Mononuclear cell (primary cell): ENCODE data around the gene FAM217B. TPM values are rescaled to one million over a fixed set of nuclear protein-coding genes. Genes with fewer than 3 reads are reported as not detected.
"Not testable (repeated sequence)": the region's sequence is repeated elsewhere in the genome, so short reads cannot be mapped to it uniquely, and the experiment has no call there.

Experiments
- H3K27me3 ChIP-seq: 2 replicates; pipeline ENCODE4 v1.6.0; 2011; ENCODE audit warnings: low read length, control low read depth; ENCODE audit not compliant: insufficient read depth
- H3K4me1 ChIP-seq: 2 replicates; pipeline ENCODE4 v1.5.1; 2011; ENCODE audit warnings: mild to moderate bottlenecking, low read length, control low read depth; ENCODE audit not compliant: insufficient read depth
- H3K4me3 ChIP-seq: 2 replicates; pipeline ENCODE4 v1.5.1; 2011; ENCODE audit warnings: mild to moderate bottlenecking, low read length, moderate library complexity
- H3K9me3 ChIP-seq: 2 replicates; pipeline ENCODE4 v1.5.1; 2011; ENCODE audit warnings: low read depth, mild to moderate bottlenecking, control low read depth, low read length
- total RNA-seq: library from RNA; depleted of rRNA; stranded (reverse); fragments of >200 nt; gene quantifications from one replicate; pipeline ENCODE4 v1.2.3, GENCODE V29; 2012

The FAM217B gene
- total RNA-seq, 1 donor = 8.3 TPM

GRCh38 chr20:59948212-59948611, 8.0 kb downstream of the FAM217B start:
- Histone ChIP-seq H3K4me1 (peaks cover 6% of the 10 kb centered on the region), H3K9me3 (no peaks in the 10 kb centered on the region), H3K27me3 (no peaks in the 10 kb centered on the region), H3K4me3 (no peak overlapping the region)

GRCh38 chr20:59948828-59949720, 8.9 kb downstream of the FAM217B start:
- Histone ChIP-seq H3K4me3 (no peak overlapping the region), H3K9me3 (no peaks in the 10 kb centered on the region), H3K4me1 (peaks cover 6% of the 10 kb centered on the region), H3K27me3 (no peaks in the 10 kb centered on the region)

GRCh38 chr20:59949911-59950310, 9.7 kb downstream of the FAM217B start:
- Histone ChIP-seq H3K4me3 (no peak overlapping the region), H3K9me3 (no peaks in the 10 kb centered on the region), H3K4me1 (peaks cover 6% of the 10 kb centered on the region), H3K27me3 (no peaks in the 10 kb centered on the region)

- H3K4me1 ChIP-seq = no peaks in the 10 kb centered on the region
- no peaks in the 10 kb centered on the region for H3K27me3 ChIP-seq
- no peaks in the 10 kb centered on the region for H3K9me3 ChIP-seq
- no peak overlapping the region for H3K4me3 ChIP-seq
Observed at GRCh38 chr20:59954718-59955117, 14.5 kb downstream of the FAM217B start.

GRCh38 chr20:59955131-59955796, 15.1 kb downstream of the FAM217B start:
- Histone ChIP-seq H3K4me1 (no peaks in the 10 kb centered on the region), H3K27me3 (no peaks in the 10 kb centered on the region), H3K4me3 (no peak overlapping the region), H3K9me3 (no peaks in the 10 kb centered on the region)

- H3K27me3 ChIP-seq, H3K4me1 ChIP-seq, H3K4me3 ChIP-seq, H3K9me3 ChIP-seq: not testable (repeated sequence)
Observed at GRCh38 chr20:59957568-59957967, 17.4 kb downstream of the FAM217B start.

- Histone ChIP-seq H3K4me1 (no peaks in the 10 kb centered on the region), H3K4me3 (no peak within 1 kb of the TSS), H3K27me3 (no peaks in the 10 kb centered on the region), H3K9me3 (no peaks in the 10 kb centered on the region)
Observed at GRCh38 chr20:59958123-59958522, 17.9 kb downstream of the FAM217B start, which contains the start of gene CDH26. CDH26 (plus strand) TSS chr20:59958423; CDS start chr20:59958727, 304 bp downstream.

GRCh38 chr20:59958626-59959025, 18.4 kb downstream of the FAM217B start:
- no peaks in the 10 kb centered on the region for H3K9me3 ChIP-seq
- no peaks in the 10 kb centered on the region for H3K27me3 ChIP-seq
- H3K4me3 ChIP-seq = no peak overlapping the region
- no peaks in the 10 kb centered on the region for H3K4me1 ChIP-seq

- no peaks in the 10 kb centered on the region for H3K9me3 ChIP-seq
- no peak overlapping the region for H3K4me3 ChIP-seq
- no peaks in the 10 kb centered on the region for H3K27me3 ChIP-seq
- no peaks in the 10 kb centered on the region for H3K4me1 ChIP-seq
Observed at GRCh38 chr20:59961423-59961822, 21.2 kb downstream of the FAM217B start.

- H3K4me3 ChIP-seq = no peak overlapping the region
- no peaks in the 10 kb centered on the region for H3K9me3 ChIP-seq
- no peaks in the 10 kb centered on the region for H3K27me3 ChIP-seq
- H3K4me1 ChIP-seq = no peaks in the 10 kb centered on the region
Observed at GRCh38 chr20:59962155-59962554, 22.0 kb downstream of the FAM217B start.

GRCh38 chr20:59966428-59966827, 26.2 kb downstream of the FAM217B start:
- no peaks in the 10 kb centered on the region for H3K27me3 ChIP-seq
- no peaks in the 10 kb centered on the region for H3K4me1 ChIP-seq
- H3K4me3 ChIP-seq = no peak overlapping the region
- H3K9me3 ChIP-seq = no peaks in the 10 kb centered on the region

GRCh38 chr20:59971428-59971827, 31.2 kb downstream of the FAM217B start:
- no peaks in the 10 kb centered on the region for H3K27me3 ChIP-seq
- H3K4me1 ChIP-seq = peaks cover 9% of the 10 kb centered on the region

GRCh38 chr20:59972037-59972801, 32.0 kb downstream of the FAM217B start:
- no peak overlapping the region for H3K4me3 ChIP-seq
- H3K9me3 ChIP-seq = no peaks in the 10 kb centered on the region
- H3K4me1 ChIP-seq = peaks cover 9% of the 10 kb centered on the region
- no peaks in the 10 kb centered on the region for H3K27me3 ChIP-seq

More at GRCh38 chr20:59971428-59971827, 31.2 kb downstream of the FAM217B start:
- Histone ChIP-seq H3K4me3 (no peak overlapping the region), H3K9me3 (no peaks in the 10 kb centered on the region)

GRCh38 chr20:59976156-59976782, 36.1 kb downstream of the FAM217B start:
- Histone ChIP-seq H3K9me3 (no peaks in the 10 kb centered on the region), H3K27me3 (no peaks in the 10 kb centered on the region), H3K4me1 (peaks cover 9% of the 10 kb centered on the region), H3K4me3 (no peak overlapping the region)
